Uterus (tissue), 4 donors: Measurements from ENCODE around the gene SMCO1. TPM values are rescaled to one million over a fixed set of nuclear protein-coding genes. Genes with fewer than 3 reads are reported as not detected.

Experiments
- DNase-seq, 2 donors: peaks; one replicate each; pipeline ENCODE4 v3.0.0-alpha.2; 2019 to 2020
- H3K27ac ChIP-seq, 2 donors: fragments of 200-600 bp; sonication (generic); 1 replicate in 1 of 2; 2 replicates in 1 of 2; pipeline ENCODE4 v1.5.1; 2016 to 2018
- H3K27me3 ChIP-seq, 2 donors: fragments of 200-600 bp; sonication (generic); one replicate each; pipeline ENCODE4 v1.5.1; 2018 to 2019; ENCODE audit warnings: control low read depth in 1 of 2
- H3K36me3 ChIP-seq, 2 donors: fragments of 200-600 bp; sonication (generic); one replicate each; pipeline ENCODE4 v1.5.1; 2019; ENCODE audit warnings: control low read depth in 1 of 2
- H3K4me1 ChIP-seq, 2 donors: fragments of 200-600 bp; sonication (generic); one replicate each; pipeline ENCODE4 v1.5.1; 2018 to 2019; ENCODE audit warnings: control low read depth in 1 of 2
- H3K4me3 ChIP-seq, 2 donors: fragments of 200-600 bp; sonication (generic); 1 replicate in 1 of 2; 2 replicates in 1 of 2; pipeline ENCODE4 v1.5.1; 2018 to 2019; ENCODE audit warnings: mild to moderate bottlenecking in 1 of 2
- H3K9me3 ChIP-seq, 2 donors: fragments of 200-600 bp; sonication (generic); one replicate each; pipeline ENCODE4 v1.5.1; 2019; ENCODE audit warnings: control low read depth in 1 of 2
- CTCF ChIP-seq, 4 experiments: fragments of 200-600 bp in 2 of 4; fragments of 450-650 bp in 2 of 4; sonication (generic) in 2 of 4; IDR thresholded peaks; one replicate each; pipeline ENCODE4 v1.5.1; 2016 to 2019; ENCODE audit warnings: antibody characterized with exemption in 4 of 4, mild to moderate bottlenecking in 2 of 4, moderate library complexity in 1 of 4
- POLR2A ChIP-seq, 2 donors: fragments of 450-650 bp; IDR thresholded peaks; one replicate each; pipeline ENCODE4 v1.6.1; 2016; ENCODE audit warnings: antibody characterized with exemption in 2 of 2, mild to moderate bottlenecking in 1 of 2, moderate library complexity in 1 of 2
- intact Hi-C: fragments of 100-400 bp; cut with DNase I; formaldehyde crosslinking; loops from one replicate; pipeline ENCODE4 v1.15.1; 2023; ENCODE audit warnings: low total_unique reads
- total RNA-seq, 4 donors: library from RNA; depleted of rRNA in 3 of 4; stranded (reverse); fragments of >200 nt in 3 of 4; gene quantifications; one replicate each; pipeline versions ENCODE4 v1.1.0 to v1.2.4, GENCODE V29; 2014 to 2023
- donor health status: DM: yes; HTN: yes; CAD: no.

The SMCO1 gene
- total RNA-seq, 4 donors from 2014 or later, result not detected

- H3K27ac ChIP-seq, result no peak overlapping the region
- no peaks in the 10 kb centered on the region for H3K27me3 ChIP-seq
- no peak overlapping the region for H3K4me3 ChIP-seq
- intact Hi-C loops, result no loop called here
- TF ChIP-seq CTCF (IDR thresholded peaks at IDR 0.05) (no peak), POLR2A (IDR thresholded peaks at IDR 0.05) (no peak)
- H3K9me3 ChIP-seq, result peaks cover 0 to 23% of the 10 kb centered on the region in 2 donors
- no peaks in the 10 kb centered on the region for H3K4me1 ChIP-seq
- no peak for DNase-seq
- no peaks in the 10 kb centered on the region for H3K36me3 ChIP-seq
Measured at GRCh38 chr3:196519718-196520082, 4.6 kb upstream of the SMCO1 start.

DNA sequence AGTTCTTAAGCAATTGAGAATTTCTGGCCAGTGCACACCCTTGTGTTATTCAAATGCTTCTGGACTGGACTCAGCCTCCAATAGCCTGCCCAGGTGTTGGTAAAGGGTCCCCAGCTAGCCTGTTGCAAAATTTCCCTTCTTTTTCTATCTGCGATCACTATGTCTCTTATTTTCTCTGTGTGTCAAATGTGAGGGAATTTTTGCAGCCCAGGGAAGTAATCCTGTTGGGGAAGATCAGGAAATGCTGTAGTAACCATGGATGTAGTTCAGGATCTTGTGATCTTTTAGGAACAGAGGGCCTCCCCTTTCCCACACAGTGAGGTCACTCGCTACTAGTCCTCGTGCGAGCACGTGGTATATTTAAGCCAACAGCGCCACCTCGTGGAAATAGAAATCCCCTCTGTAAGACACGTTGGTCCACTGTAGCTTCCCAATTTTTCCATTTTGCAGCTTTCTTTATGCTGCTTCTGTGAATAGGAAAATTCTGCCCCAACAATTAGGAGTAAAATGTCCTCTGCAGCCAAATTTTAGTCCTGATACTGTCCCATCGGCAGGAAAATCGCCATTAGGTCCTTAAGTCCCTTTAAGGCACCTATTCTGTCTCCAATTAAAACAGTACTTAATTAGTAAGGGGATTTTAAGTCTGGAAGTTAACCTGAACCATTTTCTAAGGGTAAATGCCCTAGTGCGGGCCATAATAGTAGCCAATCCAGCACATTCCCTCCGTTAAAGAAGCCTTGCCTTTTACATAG is 4.0 kb upstream of the SMCO1 start:
- peaks cover 0 to 23% of the 10 kb centered on the region in 2 donors for H3K9me3 ChIP-seq
- H3K27me3 ChIP-seq, result no peaks in the 10 kb centered on the region
- TF ChIP-seq CTCF (IDR thresholded peaks at IDR 0.05) (peak in 3 of 4 experiments; percentile 35 to 55 (median 39)), POLR2A (IDR thresholded peaks at IDR 0.05) (no peak)
- no peak overlapping the region for H3K4me3 ChIP-seq
- no peak overlapping the region for H3K27ac ChIP-seq
- intact Hi-C loops, result no loop called here
- H3K4me1 ChIP-seq, result no peaks in the 10 kb centered on the region
- peak in 1 of 2 donors; percentile 25 for DNase-seq
- no peaks in the 10 kb centered on the region for H3K36me3 ChIP-seq

DNA sequence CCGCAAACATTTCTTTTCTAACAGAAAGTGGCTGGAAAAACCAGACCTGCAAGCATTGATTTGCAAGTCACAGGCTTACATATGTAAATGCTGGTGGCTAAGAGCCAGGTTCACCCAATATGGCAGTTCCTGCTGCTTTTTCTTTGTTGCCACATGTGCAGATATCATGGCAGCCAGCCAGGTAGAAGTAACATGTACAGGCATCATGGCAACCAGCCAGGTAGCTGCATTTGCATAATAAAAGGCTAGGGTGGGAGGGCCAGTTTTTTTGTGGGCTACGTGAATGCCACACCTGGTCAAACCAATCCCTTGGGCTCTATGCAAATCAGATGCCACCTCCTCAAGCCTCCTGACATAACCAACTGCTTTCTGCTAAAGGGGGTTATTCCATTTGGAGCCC is 2.8 kb upstream of the SMCO1 start:
- Histone ChIP-seq H3K27me3 (no peaks in the 10 kb centered on the region), H3K27ac (no peak overlapping the region), H3K9me3 (peaks cover 0 to 23% of the 10 kb centered on the region in 2 donors), H3K4me1 (no peaks in the 10 kb centered on the region), H3K36me3 (no peaks in the 10 kb centered on the region), H3K4me3 (no peak overlapping the region)
- no peak for DNase-seq
- intact Hi-C loops, result no loop called here
- TF ChIP-seq POLR2A (IDR thresholded peaks at IDR 0.05) (no peak), CTCF (IDR thresholded peaks at IDR 0.05) (no peak)

DNA sequence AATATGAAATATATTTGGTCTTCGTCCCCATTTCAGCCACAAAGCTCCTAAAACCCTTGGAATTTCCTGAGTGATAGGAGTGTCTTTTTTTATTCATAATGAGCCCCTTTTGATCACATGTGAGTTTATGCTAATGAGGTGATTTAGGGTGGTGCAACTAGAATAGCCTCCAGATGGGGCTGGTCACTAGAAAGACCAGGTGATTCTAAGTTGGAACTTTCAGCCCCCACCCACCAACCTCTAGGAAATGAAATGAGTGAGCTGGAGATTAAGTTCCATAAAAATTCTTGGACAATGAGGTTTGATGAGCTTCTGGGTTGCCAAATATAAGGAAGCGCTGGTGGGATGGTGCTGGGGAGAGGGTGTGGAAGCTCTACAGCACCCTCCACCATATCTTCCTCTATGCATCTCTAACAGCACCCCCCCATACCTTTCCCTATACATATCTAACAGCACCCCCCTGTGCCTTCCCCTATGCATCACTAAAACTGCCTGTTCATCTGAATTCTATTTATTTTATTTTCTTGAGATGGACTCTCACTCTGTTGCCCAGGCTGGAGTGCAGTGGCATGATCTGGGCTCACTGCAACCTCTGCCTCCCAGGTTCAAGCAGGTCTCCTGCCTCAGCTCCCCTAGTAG is 2.1 kb upstream of the SMCO1 start:
- peaks cover 0 to 23% of the 10 kb centered on the region in 2 donors for H3K9me3 ChIP-seq
- H3K4me1 ChIP-seq, result no peaks in the 10 kb centered on the region

More for the DNA sequence above, 2.1 kb upstream of the SMCO1 start:
- Histone ChIP-seq H3K4me3 (no peak overlapping the region), H3K36me3 (no peaks in the 10 kb centered on the region), H3K27ac (no peak overlapping the region), H3K27me3 (no peaks in the 10 kb centered on the region)
- intact Hi-C loops, result no loop called here
- no peak for DNase-seq
- TF ChIP-seq CTCF (IDR thresholded peaks at IDR 0.05) (no peak), POLR2A (IDR thresholded peaks at IDR 0.05) (no peak)
